Neural progenitor cell (in vitro differentiated cells): ENCODE results near the gene RHO. TPM values are rescaled to one million over a fixed set of nuclear protein-coding genes. Genes with fewer than 3 reads are reported as not detected.
A peak's percentile ranks its signal among the peaks of the same experiment; 100 is the strongest.
"Not testable (repeated sequence)": the region's sequence is repeated elsewhere in the genome, so short reads cannot be mapped to it uniquely, and the experiment has no call there.

ENCODE experiments used
- DNase-seq: peaks from one replicate; pipeline ENCODE4 v3.0.0-alpha.2; 2016; ENCODE audit warnings: low spot score
- H2AFZ ChIP-seq: fragments of 200-600 bp; sonication (generic); replicated peaks from 2 replicates; pipeline ENCODE4 v1.6.1; 2016; ENCODE audit warnings: antibody characterized with exemption
- H3F3A ChIP-seq: fragments of 200-600 bp; sonication (generic); 2 replicates; pipeline ENCODE4 v1.6.1; 2016; ENCODE audit warnings: antibody characterized with exemption, low read depth
- H3K27ac ChIP-seq: fragments of 200-600 bp; sonication (generic); 2 replicates; pipeline ENCODE4 v1.5.1; 2016; ENCODE audit warnings: mild to moderate bottlenecking
- H3K27me3 ChIP-seq: fragments of 200-600 bp; sonication (generic); 2 replicates; pipeline ENCODE4 v1.6.1; 2016; ENCODE audit warnings: mild to moderate bottlenecking, moderate library complexity
- H3K36me3 ChIP-seq: fragments of 200-600 bp; sonication (generic); 2 replicates; pipeline ENCODE4 v1.5.1; 2016
- H3K4me1 ChIP-seq: fragments of 200-600 bp; sonication (generic); 2 replicates; pipeline ENCODE4 v1.6.1; 2016; ENCODE audit warnings: mixed run types
- H3K4me2 ChIP-seq: fragments of 200-600 bp; sonication (generic); 2 replicates; pipeline ENCODE4 v1.6.1; 2016
- H3K4me3 ChIP-seq: fragments of 200-600 bp; sonication (generic); 2 replicates; pipeline ENCODE4 v1.5.1; 2016
- H3K79me2 ChIP-seq: fragments of 200-600 bp; sonication (generic); 2 replicates; pipeline ENCODE4 v1.6.1; 2016; ENCODE audit warnings: low read depth
- H3K9ac ChIP-seq: fragments of 200-600 bp; sonication (generic); 2 replicates; pipeline ENCODE4 v1.6.1; 2016
- H3K9me3 ChIP-seq: fragments of 200-600 bp; sonication (generic); 2 replicates; pipeline ENCODE4 v1.5.1; 2016; ENCODE audit warnings: low read depth
- H4K20me1 ChIP-seq: fragments of 200-600 bp; sonication (generic); 2 replicates; pipeline ENCODE4 v1.6.1; 2016; ENCODE audit warnings: low read depth
- H3K27ac Mint-ChIP-seq: 3 replicates; pipeline ENCODE4 v1.8.0; 2021; ENCODE audit warnings: mixed read lengths
- H3K27me3 Mint-ChIP-seq: 2 replicates; pipeline ENCODE4 v1.8.0; 2022; ENCODE audit warnings: low read depth, mild to moderate bottlenecking, inconsistent platforms, moderate library complexity, mixed read lengths; ENCODE audit not compliant: insufficient read depth
- H3K36me3 Mint-ChIP-seq: 3 replicates; pipeline ENCODE4 v1.8.0; 2021; ENCODE audit warnings: mixed read lengths
- H3K4me1 Mint-ChIP-seq: 3 replicates; pipeline ENCODE4 v1.8.0; 2021; ENCODE audit warnings: mixed read lengths
- H3K4me3 Mint-ChIP-seq: 3 replicates; pipeline ENCODE4 v1.8.0; 2021; ENCODE audit warnings: mild to moderate bottlenecking, moderate library complexity, mixed read lengths
- H3K9me3 Mint-ChIP-seq: 3 replicates; pipeline ENCODE4 v1.8.0; 2020; ENCODE audit warnings: mixed read lengths
- CTCF ChIP-seq: fragments of 200-600 bp; sonication (generic); IDR thresholded peaks from 2 replicates; pipeline ENCODE4 v1.5.1; 2017; ENCODE audit warnings: antibody characterized with exemption, mild to moderate bottlenecking
- EZH2 ChIP-seq: fragments of 200-600 bp; sonication (generic); IDR thresholded peaks from 2 replicates; pipeline ENCODE4 v1.6.1; 2017; ENCODE audit warnings: antibody characterized with exemption, mild to moderate bottlenecking, moderate library complexity
- EZH2phosphoT487 ChIP-seq: fragments of 200-600 bp; sonication (generic); IDR thresholded peaks from 2 replicates; pipeline ENCODE4 v1.6.1; 2017; ENCODE audit warnings: antibody characterized with exemption
- total RNA-seq: library from RNA; depleted of rRNA; stranded (reverse); fragments of >200 nt; gene quantifications from 2 replicates; pipeline ENCODE4 v1.2.3, GENCODE V29; 2015; ENCODE audit warnings: low replicate concordance

The RHO gene
- total RNA-seq, 1 donor from 2014 or later: not detected

DNA sequence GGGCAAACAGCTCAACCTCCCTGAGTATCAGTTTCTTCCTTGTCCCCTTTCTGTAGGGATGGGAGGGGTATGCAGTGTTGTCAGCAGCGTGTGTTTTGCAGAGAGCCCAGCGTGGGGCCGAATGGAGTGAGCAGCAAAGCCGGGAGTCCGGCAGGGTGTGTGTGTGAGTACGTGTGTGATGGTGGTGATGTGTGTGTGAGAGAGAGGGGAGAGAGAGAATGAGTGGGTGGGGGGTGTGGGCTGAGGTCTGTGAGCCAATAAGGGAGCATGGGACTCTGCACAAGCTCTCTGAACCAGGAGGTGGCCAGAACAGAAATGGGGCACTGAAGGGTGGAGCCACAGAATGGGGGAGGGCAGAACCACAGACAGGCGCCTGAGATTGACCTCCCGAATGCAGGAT, 44.6 kb upstream of the RHO start:
- peaks cover 20% of the 10 kb centered on the region for H3F3A ChIP-seq
- H3K27me3 Mint-ChIP-seq: no peaks in the 10 kb centered on the region
- H3K9me3 Mint-ChIP-seq: no peaks in the 10 kb centered on the region
- H3K36me3 Mint-ChIP-seq: peaks cover 25% of the 10 kb centered on the region
- no peak overlapping the region for H3K4me3 ChIP-seq
- peaks cover 25% of the 10 kb centered on the region for H3K4me1 ChIP-seq
- H2AFZ ChIP-seq: no peak overlapping the region
- DNase-seq: no peak
- no peaks in the 10 kb centered on the region for H4K20me1 ChIP-seq
- H3K9ac ChIP-seq: no peak overlapping the region
- TF ChIP-seq CTCF: no peak
- no peak for TF ChIP-seq EZH2phosphoT487
- no peak for TF ChIP-seq EZH2
- H3K4me3 Mint-ChIP-seq: no peak overlapping the region
- H3K79me2 ChIP-seq: no peaks in the 10 kb centered on the region
- peak overlapping the region; percentile 58 for H3K27ac Mint-ChIP-seq
- no peaks in the 10 kb centered on the region for H3K9me3 ChIP-seq
- H3K27ac ChIP-seq: no peak overlapping the region
- H3K27me3 ChIP-seq: no peaks in the 10 kb centered on the region
- H3K4me2 ChIP-seq: no peak overlapping the region
- no peaks in the 10 kb centered on the region for H3K36me3 ChIP-seq
- peaks cover 48% of the 10 kb centered on the region for H3K4me1 Mint-ChIP-seq

- H3K4me1 ChIP-seq: peaks cover 25% of the 10 kb centered on the region
- Mint-ChIP-seq H3K36me3 (peaks cover 19% of the 10 kb centered on the region), H3K4me1 (peaks cover 45% of the 10 kb centered on the region)
- DNase-seq, H3K27ac Mint-ChIP-seq, H3K36me3 ChIP-seq, H3K4me2 ChIP-seq, H2AFZ ChIP-seq, H3K27me3 ChIP-seq, H3K4me3 Mint-ChIP-seq, H3K9ac ChIP-seq, H3K79me2 ChIP-seq, H3K4me3 ChIP-seq, H3K9me3 Mint-ChIP-seq, H3K27me3 Mint-ChIP-seq, H3K9me3 ChIP-seq, H4K20me1 ChIP-seq: not testable (repeated sequence)
- H3K27ac ChIP-seq: peak overlapping the region; percentile 46
- peaks cover 20% of the 10 kb centered on the region for H3F3A ChIP-seq
These were observed 43.3 kb upstream of the RHO start for GRCh38 chr3:129485146-129485545.

DNA sequence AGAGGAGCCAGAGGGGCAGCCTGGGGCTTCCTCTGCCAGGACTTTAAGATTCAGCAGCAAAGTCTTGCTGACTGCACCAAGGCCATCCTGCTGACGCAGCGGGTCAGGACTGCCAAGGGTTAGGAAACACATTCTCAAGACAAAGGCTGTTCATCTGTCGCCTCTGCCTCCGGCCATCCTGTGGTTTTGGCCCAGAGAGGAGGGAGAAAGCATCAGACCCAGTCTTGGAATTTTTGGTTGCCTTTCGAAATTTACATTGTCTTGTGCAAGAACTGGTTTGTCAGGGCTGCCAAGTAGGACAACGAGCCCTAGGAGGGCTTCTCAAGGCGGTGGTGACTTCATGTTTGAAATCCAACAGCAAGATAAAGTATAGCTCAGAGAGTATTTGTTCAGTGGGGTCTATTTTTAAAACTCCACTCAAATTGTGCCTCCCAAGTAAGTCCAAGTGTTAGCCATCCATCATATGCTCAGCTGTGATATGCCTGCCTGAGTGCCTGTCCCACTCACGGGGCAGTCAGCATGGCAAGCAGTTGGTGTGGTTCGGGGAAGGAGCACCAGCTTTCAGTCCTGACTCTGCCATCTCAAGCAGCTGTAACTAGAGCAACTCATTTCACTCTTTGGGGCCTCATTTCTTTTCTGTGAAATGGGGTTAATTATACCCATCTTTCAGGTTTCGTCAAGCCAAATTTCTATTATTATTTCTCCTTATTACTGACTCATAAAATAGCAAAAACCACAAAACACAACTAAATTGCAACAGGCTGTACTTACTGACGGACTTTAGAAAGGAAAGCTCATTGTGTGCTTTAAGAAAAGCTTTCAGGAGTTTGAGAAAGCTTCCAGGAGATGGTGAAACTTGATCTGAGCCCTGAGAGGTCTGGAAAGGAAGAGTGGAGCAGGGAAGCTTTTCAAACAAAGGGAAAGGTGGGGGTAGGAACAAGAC, 42.4 kb upstream of the RHO start:
- no peaks in the 10 kb centered on the region for H3K9me3 Mint-ChIP-seq
- H3K27me3 Mint-ChIP-seq: no peaks in the 10 kb centered on the region

More for the DNA sequence above, 42.4 kb upstream of the RHO start:
- no peak overlapping the region for H3K4me3 Mint-ChIP-seq
- H3K9me3 ChIP-seq: no peaks in the 10 kb centered on the region
- peak overlapping the region; percentile 46 for H3K27ac ChIP-seq
- H3K4me1 ChIP-seq: peaks cover 25% of the 10 kb centered on the region
- H3F3A ChIP-seq: peaks cover 20% of the 10 kb centered on the region
- DNase-seq: peak; percentile 54
- H3K4me2 ChIP-seq: peak overlapping the region; percentile 48
- peak overlapping the region; percentile 12 for H2AFZ ChIP-seq
- peak overlapping the region; percentile 87 for H3K27ac Mint-ChIP-seq
- TF ChIP-seq CTCF (no peak), EZH2 (no peak), EZH2phosphoT487 (no peak)
- no peak overlapping the region for H3K9ac ChIP-seq
- peaks cover 41% of the 10 kb centered on the region for H3K4me1 Mint-ChIP-seq
- peaks cover 15% of the 10 kb centered on the region for H3K36me3 Mint-ChIP-seq
- no peaks in the 10 kb centered on the region for H3K79me2 ChIP-seq
- no peaks in the 10 kb centered on the region for H4K20me1 ChIP-seq
- no peak overlapping the region for H3K4me3 ChIP-seq
- no peaks in the 10 kb centered on the region for H3K36me3 ChIP-seq
- H3K27me3 ChIP-seq: no peaks in the 10 kb centered on the region
